Astrocyte (in vitro differentiated cells and primary cell): ENCODE measurements around the gene DNAH11.

Experiments used
- EZH2 ChIP-seq: IDR thresholded peaks from 2 replicates; pipeline ENCODE4 v1.6.1; 2012; ENCODE audit warnings: mild to moderate bottlenecking, low read length, inconsistent platforms; ENCODE audit not compliant: insufficient read depth
- TF ChIP-seq, protein P1 (sequence below): IDR thresholded peaks from 2 replicates; pipeline ENCODE4 v1.5.1; 2011; ENCODE audit warnings: low read depth, mild to moderate bottlenecking, inconsistent platforms, low read length, moderate library complexity; ENCODE audit not compliant: insufficient read depth

DNA sequence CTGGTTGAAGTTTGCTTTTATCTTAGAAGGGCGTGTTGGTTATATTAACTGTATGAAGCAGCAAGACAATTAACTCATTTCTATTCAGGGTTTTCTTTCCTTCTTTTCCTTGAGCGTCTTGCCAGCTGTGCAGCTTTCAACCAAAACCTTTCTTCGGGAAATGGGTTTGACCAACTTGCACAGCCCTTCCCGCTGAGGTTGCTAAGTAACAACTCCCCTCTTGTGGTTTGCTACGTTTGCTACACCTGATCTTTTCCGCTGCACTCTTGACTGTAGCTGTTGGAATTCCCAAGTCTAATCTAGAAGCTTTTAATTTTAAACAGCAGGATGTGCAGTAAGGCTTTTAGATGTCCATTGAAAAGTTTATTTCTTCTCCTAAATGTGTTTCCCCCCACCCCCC, 286.0 kb downstream of the DNAH11 start:
- TF ChIP-seq, protein P1, sequence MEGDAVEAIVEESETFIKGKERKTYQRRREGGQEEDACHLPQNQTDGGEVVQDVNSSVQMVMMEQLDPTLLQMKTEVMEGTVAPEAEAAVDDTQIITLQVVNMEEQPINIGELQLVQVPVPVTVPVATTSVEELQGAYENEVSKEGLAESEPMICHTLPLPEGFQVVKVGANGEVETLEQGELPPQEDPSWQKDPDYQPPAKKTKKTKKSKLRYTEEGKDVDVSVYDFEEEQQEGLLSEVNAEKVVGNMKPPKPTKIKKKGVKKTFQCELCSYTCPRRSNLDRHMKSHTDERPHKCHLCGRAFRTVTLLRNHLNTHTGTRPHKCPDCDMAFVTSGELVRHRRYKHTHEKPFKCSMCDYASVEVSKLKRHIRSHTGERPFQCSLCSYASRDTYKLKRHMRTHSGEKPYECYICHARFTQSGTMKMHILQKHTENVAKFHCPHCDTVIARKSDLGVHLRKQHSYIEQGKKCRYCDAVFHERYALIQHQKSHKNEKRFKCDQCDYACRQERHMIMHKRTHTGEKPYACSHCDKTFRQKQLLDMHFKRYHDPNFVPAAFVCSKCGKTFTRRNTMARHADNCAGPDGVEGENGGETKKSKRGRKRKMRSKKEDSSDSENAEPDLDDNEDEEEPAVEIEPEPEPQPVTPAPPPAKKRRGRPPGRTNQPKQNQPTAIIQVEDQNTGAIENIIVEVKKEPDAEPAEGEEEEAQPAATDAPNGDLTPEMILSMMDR: no peak
- no peak for TF ChIP-seq EZH2
